Middle frontal gyrus (tissue), 1 donor: Measurements from ENCODE around the gene PTPN22.
"Not testable (repeated sequence)": the region's sequence is repeated elsewhere in the genome, so short reads cannot be mapped to it uniquely, and the experiment has no call there.

ENCODE experiments used
- DNase-seq: peaks from one replicate; pipeline ENCODE4 v3.0.0-alpha.2; 2015; ENCODE audit warnings: low spot score; ENCODE audit errors: extremely low spot score

The PTPN22 gene

GRCh38 chr1:113852694-113853093 is 18.8 kb downstream of the PTPN22 start:
- DNase-seq = not testable (repeated sequence)

DNA sequence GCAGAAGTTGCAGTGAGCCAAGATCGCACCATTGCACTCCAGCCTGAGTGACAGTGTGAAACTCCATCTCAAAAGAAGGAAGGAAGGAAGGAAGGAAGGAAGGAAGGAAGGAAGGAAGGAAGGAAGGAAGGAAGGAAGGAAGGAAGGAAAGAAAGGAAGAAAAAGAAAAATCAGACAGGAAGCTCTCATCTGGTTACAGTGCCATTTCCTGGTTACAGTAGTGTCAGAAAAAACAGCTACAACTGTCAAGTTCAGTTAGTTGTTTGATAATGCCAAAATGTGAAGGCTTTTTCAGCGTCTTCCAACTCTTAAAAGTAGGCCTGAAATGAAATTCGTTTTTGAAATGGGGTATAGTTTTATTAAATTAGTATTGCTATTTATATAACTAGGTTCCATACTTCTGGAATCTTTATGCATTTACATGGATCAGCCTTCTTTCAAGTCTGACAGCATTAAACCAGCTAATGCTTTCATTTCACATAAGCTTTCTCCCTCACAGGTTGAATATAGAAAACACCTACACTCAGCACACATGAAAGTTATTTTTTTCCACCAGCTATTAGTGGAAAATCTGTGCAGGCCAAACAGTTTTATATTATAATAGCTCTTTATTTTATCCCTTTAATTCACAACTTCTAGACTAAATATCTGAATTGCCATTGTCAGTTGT is 21.2 kb downstream of the PTPN22 start:
- DNase-seq = no peak

- DNase-seq = no peak
These were observed 22.4 kb downstream of the PTPN22 start for GRCh38 chr1:113849072-113849471.

DNA sequence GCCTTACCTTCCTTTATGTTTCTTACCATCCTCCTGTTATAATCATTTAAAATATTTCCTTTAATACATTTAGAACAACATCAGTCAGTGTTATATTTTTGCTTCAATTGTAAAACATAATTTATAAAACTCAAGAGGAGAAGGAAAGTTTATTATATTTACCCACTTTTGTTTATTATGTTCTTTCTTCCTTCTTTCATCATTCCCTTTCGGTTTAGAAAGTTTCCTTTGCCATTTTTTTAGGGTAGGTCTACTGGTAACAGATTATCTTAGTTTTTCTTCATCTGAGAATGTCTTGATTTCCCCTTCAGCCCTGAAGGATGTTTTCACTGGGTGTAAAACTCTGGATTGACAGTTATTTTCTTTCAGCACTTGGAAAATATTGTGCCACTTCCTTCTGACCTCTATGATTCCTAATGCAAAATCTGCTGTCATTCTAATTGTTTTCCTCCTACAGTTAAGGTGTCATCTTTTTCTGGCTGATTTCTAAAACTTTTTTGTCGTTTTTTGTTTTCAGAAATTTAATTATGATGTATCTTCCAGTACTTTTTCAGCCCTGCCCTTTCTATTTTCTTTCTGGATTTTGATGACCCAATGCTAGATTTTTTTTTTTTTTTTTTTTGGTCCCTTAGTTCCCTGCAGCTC is 25.0 kb downstream of the PTPN22 start:
- DNase-seq = no peak

DNA sequence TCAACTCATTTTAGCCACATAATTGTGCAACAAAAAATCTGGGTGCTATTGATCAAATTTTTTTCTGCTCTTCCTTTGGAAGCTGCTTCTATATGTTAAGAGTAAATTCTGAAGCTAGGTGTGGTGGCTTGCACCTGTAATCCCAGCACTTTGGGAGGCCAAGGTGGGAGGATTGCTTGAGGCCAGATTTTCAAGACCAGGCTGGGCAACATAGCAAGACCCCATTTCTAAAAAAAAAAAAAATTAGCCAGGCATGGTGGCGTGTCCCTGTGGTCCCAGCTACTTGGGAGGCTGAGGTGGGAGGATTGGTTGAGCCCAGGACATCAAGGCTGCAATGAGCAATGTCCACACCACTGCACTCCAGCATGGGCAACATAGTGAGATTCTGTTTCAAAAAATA is 35.0 kb downstream of the PTPN22 start:
- DNase-seq = no peak

GRCh38 chr1:113835686-113836290 is 35.7 kb downstream of the PTPN22 start:
- peak; percentile 30 for DNase-seq

GRCh38 chr1:113834716-113835115 is 36.8 kb downstream of the PTPN22 start:
- no peak for DNase-seq

DNA sequence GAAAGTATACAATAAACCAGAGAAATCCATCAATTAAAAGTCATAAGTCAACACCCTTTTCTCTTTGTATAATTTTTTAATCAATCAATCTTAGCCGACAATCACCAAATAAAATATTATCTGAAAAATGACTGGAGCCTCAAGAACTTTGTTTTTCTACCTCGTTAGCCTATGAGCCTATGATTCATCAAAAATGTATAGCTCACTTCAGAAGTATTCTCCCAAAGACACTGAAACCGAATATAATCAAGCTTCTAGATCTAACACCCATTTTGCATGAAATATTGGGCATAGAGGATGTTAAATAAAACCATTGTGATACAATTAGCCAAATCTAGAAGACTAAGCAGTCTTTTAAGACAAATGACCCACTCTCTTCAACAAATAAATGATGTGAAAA is 41.5 kb downstream of the PTPN22 start:
- DNase-seq = no peak

DNA sequence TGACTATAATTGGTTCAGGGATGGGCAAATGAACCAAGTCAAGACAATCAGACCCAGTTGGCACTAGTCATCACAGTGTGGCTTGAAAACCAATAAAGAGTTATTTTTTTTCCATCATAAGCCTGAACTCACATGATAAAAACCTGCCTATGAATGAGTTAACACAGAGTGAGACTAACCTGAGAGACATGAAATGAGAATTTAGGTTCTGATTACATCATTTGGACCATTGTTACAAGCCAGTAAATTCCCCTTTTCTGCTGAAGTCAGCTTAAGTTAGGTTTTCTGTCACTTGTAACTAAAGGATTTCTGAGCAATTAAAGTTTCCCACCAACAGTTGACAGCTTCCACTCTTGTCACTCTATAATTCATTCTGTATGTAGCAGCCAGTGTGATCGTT is 49.6 kb downstream of the PTPN22 start:
- DNase-seq = no peak

DNA sequence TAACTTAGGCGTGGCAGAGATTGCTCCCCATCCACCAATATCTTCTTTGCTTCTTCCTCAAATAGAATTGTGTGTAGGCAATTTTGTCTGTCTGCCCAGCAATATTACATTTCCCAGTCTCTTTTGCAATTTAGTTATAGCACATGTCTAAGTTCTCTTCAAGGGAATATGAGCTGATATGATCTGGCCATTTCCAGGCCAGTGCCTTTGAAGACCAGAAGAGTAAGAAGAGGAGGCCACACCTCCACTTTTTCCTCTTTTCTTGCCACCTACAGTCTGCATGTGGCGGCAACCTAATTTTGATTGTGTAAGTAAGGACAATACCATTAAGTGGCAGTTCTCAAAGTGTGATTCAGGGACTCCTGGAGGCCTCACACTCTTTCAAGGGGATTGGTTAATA is 52.9 kb downstream of the PTPN22 start:
- DNase-seq = no peak

DNA sequence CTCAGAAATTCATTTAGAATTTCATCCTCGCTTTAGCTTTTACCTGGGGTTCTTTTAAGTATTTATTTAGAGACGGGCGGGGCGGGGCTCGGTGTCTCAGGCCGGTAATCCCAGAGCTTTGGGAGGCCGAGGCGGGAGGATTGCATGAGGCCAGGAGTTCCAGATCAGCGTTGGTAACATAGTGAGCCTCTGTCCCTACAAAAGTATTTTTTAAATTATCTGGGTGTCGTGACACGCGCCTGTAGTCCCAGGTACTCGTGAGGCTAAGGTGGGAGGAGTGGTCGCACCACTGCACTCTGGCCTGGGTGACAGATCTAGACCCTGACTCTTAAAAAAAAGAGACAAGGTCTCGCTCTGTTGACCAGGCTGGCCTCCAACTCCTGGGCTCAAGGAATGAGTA is 58.3 kb downstream of the PTPN22 start:
- no peak for DNase-seq

DNA sequence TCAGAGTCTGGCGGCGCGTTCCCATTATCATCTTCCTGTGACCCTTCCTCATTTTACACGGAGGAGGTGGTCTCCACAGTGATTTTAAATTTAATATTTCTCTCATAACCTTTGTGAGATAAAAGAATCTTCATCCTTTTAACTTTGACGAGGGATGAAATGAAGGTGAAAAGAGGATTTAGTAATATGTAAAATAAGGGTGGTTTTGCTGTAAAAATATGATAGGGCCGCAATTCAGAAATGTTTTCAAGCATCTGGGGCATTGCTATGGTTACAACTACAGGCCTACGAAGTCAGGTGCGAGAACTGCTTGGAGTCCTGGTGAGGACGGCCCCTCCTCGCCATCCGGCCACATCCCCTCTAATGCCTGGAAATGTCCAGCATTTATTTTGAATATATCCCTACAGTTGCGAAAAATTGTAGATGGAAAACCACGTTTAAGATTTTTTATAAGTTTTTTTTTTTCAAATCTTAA is 58.8 kb downstream of the PTPN22 start:
- DNase-seq = no peak

DNA sequence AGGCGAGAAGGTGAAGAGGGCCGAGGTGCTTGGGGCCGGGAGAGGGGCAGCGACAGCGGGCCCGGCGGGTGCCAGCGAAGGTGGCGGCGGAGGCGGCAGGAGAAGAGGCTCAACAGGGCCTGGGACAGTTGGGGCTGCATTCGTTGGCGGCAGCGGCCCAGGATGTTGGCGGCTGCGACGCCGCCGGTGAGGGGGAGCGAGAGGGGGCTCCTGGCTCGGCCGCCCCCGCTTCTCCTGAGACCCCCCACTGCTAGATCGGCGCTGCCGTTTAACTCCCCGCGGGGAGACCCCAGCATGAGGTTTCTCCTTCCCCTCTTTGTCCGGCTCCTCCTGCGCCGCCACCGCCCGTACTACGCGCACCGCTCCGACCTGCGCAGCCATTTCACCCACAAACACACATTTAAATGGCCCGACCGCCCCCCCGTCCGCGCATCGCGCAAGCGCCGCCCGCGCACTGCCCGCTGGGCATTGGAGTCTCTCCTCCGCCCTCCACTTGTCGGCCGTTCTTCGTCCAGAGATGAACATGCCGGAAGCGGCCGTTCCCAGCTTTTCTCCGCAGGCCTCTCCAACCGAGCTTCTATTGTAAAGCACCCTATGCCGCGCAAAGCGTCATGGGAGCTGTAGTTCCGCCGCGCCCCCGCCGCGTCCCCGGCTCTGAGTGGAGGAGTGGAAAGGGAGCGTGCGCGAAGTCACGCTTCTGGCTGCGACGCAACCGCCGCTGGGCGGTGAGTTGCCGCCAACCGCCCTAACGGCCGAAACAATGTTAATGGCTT is 59.4 kb downstream of the PTPN22 start, which contains the start of gene RSBN1:
Gene RSBN1, minus strand, starts transcription at position 589 of the 773 bp plus-strand sequence. Its CDS starts 64 bp downstream, at position 525.
- peak; percentile 98 for DNase-seq

DNA sequence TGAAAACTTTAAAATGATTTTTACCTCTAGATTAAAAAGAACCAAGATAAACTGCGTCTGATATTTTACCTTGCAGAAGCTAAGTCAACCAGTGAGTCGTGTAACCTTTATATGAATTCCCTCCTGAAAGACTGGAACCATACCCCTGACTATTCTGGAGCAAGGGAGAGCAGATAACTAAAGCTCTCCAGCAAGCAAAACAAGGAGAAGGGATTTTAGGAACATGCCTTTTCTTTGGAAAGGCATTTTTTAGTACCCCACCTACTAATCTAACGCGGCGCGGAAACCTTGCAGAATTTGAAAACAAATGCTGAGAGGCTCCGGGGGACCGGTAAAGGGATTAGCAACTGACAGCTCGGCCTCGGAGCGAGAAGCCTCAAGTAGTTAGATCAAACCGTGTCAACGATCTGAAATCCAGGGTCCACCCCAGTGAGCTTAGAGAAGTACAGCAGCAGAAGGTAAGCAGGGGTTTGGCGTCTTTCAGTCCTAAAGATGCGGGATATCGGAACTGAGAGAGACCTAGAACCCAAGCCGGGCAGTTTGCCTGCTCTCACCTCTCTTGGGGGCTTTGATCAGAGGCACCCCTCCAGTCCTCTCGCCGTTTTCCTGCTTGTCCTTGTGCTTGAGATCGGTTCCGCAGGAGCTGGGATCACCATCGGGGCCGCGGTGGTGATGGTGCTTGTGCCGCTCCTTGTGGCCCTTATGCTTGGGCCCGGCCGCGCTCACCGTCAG is 60.2 kb downstream of the PTPN22 start:
- DNase-seq = no peak

GRCh38 chr1:113809670-113810602 is 61.6 kb downstream of the PTPN22 start:
- DNase-seq = no peak

DNA sequence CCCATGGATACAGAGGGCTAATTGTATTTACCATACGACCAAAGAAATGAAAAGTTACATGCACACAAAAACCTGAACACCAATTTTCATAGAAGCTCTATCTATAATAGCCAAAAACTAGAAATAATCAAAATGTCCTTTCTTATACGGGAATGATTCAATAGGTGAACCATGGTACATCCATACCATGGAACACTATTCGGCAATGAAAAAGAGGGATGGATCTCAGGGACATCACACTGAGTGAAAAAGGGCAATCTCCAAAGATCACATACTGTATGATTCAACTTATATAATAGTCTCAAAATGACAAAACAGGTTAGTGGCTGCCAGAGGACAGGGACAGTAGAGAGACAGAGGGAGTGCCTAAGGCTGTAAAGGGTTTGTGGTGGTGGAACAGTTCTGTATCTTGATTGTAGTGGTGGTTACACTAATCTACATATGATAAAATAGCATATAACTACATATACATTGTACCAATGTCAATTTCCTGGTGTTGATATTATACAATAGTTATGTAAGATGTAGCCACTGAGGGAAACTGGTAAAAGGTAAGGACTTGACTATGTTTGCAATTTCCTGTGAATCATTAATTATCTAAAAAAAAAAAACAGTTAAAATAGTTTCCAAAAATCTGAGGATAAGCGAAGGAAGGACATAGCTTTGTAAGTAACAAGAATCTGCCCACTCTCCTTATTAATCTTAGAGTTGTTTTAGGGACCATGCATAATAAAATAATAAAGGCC is 62.9 kb downstream of the PTPN22 start:
- DNase-seq = no peak

DNA sequence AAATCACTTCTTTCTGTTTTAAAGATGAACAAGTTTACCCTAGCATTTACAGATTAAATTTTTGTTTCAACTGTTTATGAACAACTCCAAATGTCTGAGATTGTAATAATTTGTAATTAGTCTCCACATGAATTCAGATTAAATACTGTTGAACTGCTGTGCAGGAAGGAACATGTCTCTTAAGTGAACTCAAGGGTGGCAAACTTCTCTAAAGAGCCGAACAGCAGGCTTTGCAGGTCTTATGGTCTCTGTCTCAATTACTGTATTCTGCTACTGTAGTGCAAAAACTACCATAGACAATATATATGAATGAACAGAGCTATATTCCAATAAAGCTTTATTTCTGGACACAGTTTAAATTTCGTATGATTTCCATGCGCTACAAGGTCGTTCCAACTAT is 65.9 kb downstream of the PTPN22 start:
- DNase-seq = no peak

DNA sequence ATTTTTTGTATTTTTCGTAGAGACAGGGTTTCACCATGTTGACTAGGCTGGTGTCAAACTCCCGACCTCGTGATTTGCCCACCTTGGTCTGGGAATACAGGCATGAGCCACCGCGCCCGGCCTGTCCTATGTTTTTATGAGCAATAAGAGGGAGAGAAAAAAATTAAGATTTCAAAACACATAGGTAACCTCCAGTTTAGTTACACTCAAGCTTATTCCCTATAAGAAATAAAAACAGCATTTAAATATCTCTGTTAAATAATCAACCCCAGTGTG is 66.3 kb downstream of the PTPN22 start:
- no peak for DNase-seq

DNA sequence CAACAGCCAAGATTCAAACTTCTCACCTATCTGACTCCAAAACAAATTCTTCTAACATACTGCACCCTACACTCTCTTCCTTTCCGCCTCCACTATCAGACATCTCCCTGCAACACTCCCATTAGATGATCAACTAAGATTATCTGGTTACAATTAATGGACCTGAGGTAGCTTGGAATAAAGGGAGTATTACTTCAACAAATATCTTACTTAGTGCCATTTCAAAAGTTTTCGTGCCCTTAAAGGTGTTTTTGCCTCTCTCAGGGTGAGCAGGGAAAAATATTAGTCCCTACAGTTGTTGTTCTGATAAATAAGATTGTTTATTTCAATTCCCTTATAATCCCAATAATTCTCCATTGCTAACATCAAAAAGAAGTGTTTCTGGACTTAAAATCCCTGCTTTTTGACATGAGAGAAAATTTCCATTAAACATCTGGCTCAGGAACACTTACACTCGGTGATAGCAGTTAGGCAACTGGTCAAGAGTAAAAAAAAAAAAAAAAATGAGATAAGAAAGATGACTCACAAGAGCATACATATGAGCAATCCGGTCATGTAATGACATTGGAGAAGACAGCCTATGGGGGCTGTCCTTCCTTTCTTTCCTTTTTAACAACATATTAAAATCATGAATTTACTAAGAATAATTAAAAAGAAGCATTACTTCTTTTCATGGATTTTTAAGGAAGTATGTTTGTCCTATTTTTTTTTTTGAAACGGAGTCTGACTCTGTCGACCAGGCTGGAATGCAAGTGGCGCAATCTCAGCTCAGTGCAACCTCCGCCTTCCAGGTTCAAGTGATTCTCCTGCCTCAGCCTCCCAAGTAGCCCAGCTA is 66.9 kb downstream of the PTPN22 start:
- DNase-seq = no peak
